NCI-H2029 (cell line): Measurements from ENCODE around the gene ITPKB.

Experiments used
- DNase-seq: peaks from one replicate; lab custom pipeline; 2025; lab: John Stamatoyannopoulos, UW

ITPKB gene

GRCh38 chr1:226685196-226685820 lies 53.8 kb downstream of the ITPKB start:
- DNase-seq, result no peak

- DNase-seq, result no peak
These were observed 55.1 kb downstream of the ITPKB start for GRCh38 chr1:226684026-226684425.

- no peak for DNase-seq
These were observed 55.9 kb downstream of the ITPKB start for GRCh38 chr1:226682871-226683814.

- DNase-seq, result no peak
These were observed 57.2 kb downstream of the ITPKB start for GRCh38 chr1:226681652-226682493.

- no peak for DNase-seq
These were observed 58.4 kb downstream of the ITPKB start for GRCh38 chr1:226680653-226681052.

GRCh38 chr1:226679853-226680516 lies 59.1 kb downstream of the ITPKB start:
- no peak for DNase-seq

GRCh38 chr1:226679262-226679661 lies 59.8 kb downstream of the ITPKB start:
- no peak for DNase-seq

DNA sequence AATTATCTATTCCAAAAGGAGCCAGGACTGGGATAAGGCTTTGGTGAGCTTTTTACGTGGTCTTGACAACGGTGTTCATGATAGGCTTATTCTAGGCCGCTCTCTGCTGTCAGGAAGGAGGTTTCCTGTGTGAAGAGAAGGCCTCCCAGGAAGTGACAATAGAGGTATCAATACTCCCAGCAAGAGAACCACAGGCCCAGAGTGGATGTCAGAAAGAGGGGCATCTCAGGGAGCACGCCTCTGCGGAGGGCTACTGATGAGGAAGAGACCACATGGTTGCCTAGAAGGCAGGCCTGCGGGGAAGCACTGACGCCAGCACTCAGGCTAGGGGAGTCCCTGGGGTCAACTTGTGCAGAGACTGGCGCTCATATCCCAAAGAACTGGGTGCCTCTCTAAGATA lies 60.4 kb downstream of the ITPKB start:
- DNase-seq, result no peak

GRCh38 chr1:226678251-226678650 lies 60.8 kb downstream of the ITPKB start:
- no peak for DNase-seq

DNA sequence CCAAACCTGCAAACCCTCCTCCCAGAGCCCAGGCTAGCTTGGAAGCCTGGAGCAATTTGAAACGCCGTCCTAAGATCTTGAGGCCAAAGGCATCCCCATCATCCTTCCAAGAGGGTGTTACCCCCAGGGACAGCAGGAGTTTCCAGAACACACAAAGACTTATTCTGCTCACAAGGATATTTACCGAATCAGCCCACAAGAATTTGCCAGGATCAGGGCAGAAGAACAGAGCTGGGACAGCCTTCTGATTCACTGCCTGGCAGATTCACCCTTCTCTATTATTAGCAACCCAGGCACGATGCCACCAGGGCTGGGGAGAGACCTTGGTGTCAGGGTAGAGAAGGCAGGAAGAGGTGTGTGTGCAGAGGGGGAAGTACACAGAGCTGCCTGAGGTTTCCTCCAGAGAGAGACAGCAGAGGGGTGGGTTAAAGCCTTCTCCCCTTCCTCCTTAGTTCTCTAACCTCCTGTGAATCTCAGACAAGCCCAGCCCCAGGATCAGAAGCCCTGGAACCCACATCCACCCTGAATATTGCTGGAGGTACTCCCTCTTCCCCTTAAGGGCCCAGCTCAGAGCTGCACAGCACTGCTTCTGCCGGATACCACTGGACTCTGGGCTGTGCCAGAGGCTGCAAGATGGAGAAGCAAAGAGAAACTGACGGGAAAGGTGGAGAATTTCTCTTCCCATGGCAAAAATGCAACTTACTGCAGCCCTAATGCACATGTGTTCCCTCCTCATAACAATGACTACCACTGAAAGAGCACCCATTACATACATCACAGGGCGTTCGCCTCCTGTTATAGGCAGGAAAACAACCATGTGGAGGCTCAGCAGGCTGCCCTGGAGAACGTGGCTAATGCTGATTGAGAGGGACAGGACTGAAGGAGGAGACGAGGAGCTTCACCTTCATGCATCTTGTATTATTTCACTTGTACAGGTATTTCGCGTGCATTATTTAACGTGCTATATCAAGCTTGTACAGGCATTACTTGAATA lies 61.8 kb downstream of the ITPKB start:
- DNase-seq, result no peak

GRCh38 chr1:226676381-226676780 lies 62.7 kb downstream of the ITPKB start:
- DNase-seq, result no peak

DNA sequence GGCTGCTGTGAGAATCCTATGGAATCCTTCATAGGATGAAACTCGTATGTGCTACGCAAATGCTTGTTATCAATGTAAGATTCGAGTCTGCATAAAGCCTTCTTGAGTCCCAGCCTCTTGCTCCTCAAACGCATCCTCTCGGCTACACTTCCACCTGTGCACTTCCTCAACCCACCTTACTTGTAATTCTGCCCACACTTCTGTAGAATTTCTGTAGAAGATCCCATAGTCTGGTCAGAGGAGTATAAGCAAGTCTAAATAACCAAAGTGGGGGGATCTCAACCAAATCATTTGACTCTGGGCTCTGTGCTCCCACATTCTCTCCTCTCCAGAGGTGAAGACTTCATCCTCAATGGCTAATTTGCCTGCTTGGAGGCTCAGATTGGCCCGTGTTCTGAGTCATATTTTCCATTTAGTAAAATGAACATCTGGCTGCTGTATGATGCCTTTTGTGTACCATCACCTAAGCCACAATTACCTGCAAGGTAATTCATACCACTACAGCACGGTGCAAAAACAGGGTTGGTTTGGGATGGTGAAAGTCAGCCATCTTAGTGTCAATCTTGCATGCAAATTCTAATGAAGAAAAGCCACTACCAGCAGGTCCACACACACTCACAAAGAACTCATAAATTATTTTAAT lies 63.2 kb downstream of the ITPKB start:
- DNase-seq, result no peak

GRCh38 chr1:226674892-226675714 lies 64.0 kb downstream of the ITPKB start:
- DNase-seq, result no peak

DNA sequence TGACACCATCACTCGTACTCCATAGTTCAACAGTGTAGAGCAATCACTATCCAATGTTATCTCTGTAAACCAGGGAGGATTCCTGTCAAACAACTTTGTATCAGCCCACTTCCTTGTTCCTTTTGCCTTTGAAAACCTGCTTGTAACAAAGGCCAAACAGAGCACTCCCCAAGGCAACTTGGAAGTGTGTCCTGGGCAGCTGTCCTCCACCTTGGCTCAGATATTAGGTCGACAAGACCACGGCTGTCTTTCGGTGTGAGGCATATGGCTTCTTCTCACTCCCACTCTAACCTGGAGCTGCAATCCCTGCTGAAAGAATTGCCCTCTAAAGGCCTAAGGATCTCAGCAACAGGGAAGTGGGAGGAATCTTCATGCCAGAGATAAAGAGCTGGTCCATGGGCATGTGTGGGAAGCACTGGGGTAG lies 66.7 kb downstream of the ITPKB start:
- DNase-seq, result no peak

DNA sequence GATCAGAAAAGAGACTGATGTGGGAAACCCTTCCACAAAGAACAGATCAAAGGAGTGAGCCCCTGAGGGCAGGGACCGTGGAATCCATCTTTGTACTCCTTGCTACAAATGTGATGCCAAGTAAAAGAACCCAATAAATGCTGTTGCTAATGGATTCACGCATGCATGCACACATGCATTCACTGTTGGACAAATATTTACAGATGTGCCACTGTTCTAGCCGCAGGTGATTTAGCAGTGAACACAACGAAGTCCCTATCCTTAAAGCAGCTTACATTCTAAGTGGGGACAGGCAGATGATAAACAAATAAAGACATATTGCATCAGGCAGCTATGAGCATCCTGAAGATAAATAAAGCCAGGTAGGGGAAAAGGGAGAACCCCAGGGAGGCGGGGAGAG lies 67.8 kb downstream of the ITPKB start:
- peak; percentile 14 for DNase-seq

- no peak for DNase-seq
These were observed 69.0 kb downstream of the ITPKB start for GRCh38 chr1:226670073-226670472.

- DNase-seq, result no peak
These were observed 70.9 kb downstream of the ITPKB start for GRCh38 chr1:226668173-226668560.

DNA sequence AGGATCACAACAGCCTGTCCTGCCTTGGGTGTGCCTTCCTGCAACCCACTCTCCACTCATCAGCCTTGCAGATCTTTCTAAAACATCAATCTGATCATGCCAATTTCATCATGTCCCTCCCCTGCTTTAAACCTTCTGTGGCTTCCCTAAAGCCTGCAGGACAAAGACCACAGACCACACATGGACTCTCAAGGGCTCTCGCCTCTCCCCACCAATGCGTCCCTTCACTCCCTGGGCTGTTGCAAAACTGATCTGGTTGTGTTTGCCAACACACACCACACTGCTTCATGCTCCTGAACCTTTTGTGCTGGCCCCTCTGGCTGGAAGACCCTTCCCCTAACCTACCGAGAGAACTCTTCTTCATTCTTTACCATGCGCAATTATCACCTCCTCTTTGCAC lies 72.4 kb downstream of the ITPKB start:
- DNase-seq, result no peak

DNA sequence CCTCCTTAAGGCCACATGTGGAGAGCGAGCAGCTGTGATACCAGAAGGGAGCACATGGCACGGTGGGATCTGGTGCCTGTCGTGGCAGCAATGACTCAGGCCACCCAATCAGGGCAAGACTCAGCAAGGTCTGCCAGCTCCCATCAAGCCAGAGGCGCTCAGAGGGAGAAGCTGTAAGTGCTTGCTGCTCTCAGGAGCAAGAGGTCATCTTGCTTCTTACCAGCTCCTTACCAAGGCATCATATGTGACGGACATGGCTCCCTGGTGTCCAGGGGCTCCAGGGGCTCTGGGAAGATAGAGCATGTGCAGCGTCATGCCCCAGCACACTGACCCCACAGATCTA lies 72.9 kb downstream of the ITPKB start:
- DNase-seq, result no peak
